Mammary epithelial cell (primary cell): ENCODE measurements around the gene VAV2.

Experiments used
- EZH2 ChIP-seq: IDR thresholded peaks from 2 replicates; pipeline ENCODE4 v1.6.1; 2012; ENCODE audit warnings: low read length, inconsistent platforms, borderline replicate concordance
- TF ChIP-seq, protein P1 (sequence below), 2 donors: IDR thresholded peaks in 1 of 2; conservative IDR thresholded peaks in 1 of 2; 2 replicates each; pipeline ENCODE4 v1.5.1; 2011 to 2012; ENCODE audit warnings: inconsistent platforms in 2 of 2, low read length in 2 of 2, mild to moderate bottlenecking in 2 of 2, control low read depth in 1 of 2, low read depth in 1 of 2; ENCODE audit not compliant: insufficient read depth in 1 of 2; ENCODE audit errors: extremely low read depth in 1 of 2

DNA sequence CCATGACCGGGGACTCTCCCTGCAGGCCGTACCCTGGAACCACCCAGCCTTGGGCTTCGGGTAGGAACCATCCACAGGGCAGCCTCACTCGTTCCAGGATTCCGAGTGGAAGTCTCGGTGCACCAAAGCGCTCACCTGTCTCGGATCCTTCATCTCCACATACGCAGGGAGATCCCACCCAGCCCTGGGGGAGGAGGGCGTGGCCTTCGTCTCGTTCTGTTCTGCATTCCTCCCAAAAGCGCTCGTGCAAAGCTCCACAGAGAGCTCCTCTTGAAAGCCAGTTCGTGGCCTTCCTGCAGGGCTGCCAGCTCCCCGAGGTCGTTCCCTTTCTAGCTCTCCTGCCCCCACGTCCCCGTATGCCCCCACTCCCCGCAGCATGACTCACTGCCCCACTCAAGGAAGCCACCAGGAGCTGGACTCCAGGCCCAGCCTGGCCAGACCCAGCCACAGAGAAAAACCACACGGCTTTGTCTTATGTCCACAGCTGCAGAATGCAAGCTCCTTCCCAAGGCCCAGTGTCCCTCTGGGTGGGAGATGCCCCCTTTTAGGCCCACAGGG, 189.0 kb downstream of the VAV2 start:
- no peak for TF ChIP-seq EZH2
- TF ChIP-seq, protein P1, sequence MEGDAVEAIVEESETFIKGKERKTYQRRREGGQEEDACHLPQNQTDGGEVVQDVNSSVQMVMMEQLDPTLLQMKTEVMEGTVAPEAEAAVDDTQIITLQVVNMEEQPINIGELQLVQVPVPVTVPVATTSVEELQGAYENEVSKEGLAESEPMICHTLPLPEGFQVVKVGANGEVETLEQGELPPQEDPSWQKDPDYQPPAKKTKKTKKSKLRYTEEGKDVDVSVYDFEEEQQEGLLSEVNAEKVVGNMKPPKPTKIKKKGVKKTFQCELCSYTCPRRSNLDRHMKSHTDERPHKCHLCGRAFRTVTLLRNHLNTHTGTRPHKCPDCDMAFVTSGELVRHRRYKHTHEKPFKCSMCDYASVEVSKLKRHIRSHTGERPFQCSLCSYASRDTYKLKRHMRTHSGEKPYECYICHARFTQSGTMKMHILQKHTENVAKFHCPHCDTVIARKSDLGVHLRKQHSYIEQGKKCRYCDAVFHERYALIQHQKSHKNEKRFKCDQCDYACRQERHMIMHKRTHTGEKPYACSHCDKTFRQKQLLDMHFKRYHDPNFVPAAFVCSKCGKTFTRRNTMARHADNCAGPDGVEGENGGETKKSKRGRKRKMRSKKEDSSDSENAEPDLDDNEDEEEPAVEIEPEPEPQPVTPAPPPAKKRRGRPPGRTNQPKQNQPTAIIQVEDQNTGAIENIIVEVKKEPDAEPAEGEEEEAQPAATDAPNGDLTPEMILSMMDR (conservative IDR thresholded peaks at IDR 0.05 in 1 of 2, IDR thresholded peaks at IDR 0.05 in 1 of 2; ENCODE audit: extremely low read depth in 1 of 2, insufficient read depth in 1 of 2, low read depth in 1 of 2, low read length in 2 of 2): no peak
